COR-L47 (cell line): ENCODE data around the gene KLK3.
"Not testable (repeated sequence)": the region's sequence is repeated elsewhere in the genome, so short reads cannot be mapped to it uniquely, and the experiment has no call there.

Experiments used
- DNase-seq: peaks from one replicate; lab custom pipeline; 2025; lab: John Stamatoyannopoulos, UW

KLK3 gene

GRCh38 chr19:50854636-50855410 lies at the start of gene KLK3:
Gene KLK3, plus strand, starts transcription at chr19:50854915. Its CDS starts 41 bp downstream, at chr19:50854956.
- no peak for DNase-seq

- DNase-seq = no peak
Observed at GRCh38 chr19:50808856-50809255, 45.9 kb upstream of the KLK3 start.

- not testable (repeated sequence) for DNase-seq
Observed at GRCh38 chr19:50811622-50812238, 43.0 kb upstream of the KLK3 start.

GRCh38 chr19:50812474-50812873 lies 42.2 kb upstream of the KLK3 start:
- no peak for DNase-seq

- no peak for DNase-seq
Observed at GRCh38 chr19:50814883-50815282, 39.8 kb upstream of the KLK3 start.

GRCh38 chr19:50815439-50815838 lies 39.3 kb upstream of the KLK3 start:
- DNase-seq = no peak

GRCh38 chr19:50817941-50818858 lies 36.5 kb upstream of the KLK3 start:
- DNase-seq = peak; percentile 33

GRCh38 chr19:50818859-50819472 lies 35.7 kb upstream of the KLK3 start:
- DNase-seq = no peak

GRCh38 chr19:50819636-50820035 lies 35.1 kb upstream of the KLK3 start:
- no peak for DNase-seq

- DNase-seq = no peak
Observed at GRCh38 chr19:50820086-50820485, 34.6 kb upstream of the KLK3 start.

GRCh38 chr19:50820549-50821247 lies 34.0 kb upstream of the KLK3 start:
- no peak for DNase-seq

GRCh38 chr19:50821248-50821612 lies 33.5 kb upstream of the KLK3 start:
- DNase-seq = no peak

GRCh38 chr19:50821622-50822021 lies 33.1 kb upstream of the KLK3 start:
- no peak for DNase-seq

GRCh38 chr19:50822661-50823208 lies 32.0 kb upstream of the KLK3 start:
- no peak for DNase-seq

GRCh38 chr19:50823389-50824042 lies 31.2 kb upstream of the KLK3 start, which contains the start of gene KLK1:
Gene KLK1, minus strand, starts transcription at chr19:50823787. Its CDS starts 39 bp downstream, at chr19:50823748.
- no peak for DNase-seq

- DNase-seq = no peak
Observed at GRCh38 chr19:50826492-50827240, 28.0 kb upstream of the KLK3 start.

- no peak for DNase-seq
Observed at GRCh38 chr19:50827476-50827875, 27.2 kb upstream of the KLK3 start.

GRCh38 chr19:50829801-50830200 lies 24.9 kb upstream of the KLK3 start:
- no peak for DNase-seq

GRCh38 chr19:50830266-50831025 lies 24.3 kb upstream of the KLK3 start:
- no peak for DNase-seq
